GM12878 (cell line): ENCODE measurements around the gene PRR16. TPM values are rescaled to one million over a fixed set of nuclear protein-coding genes. Genes with fewer than 3 reads are reported as not detected.

Source experiments
- ATAC-seq: fragments of 200-7000 bp; cut with Tn5 transposase; 3 replicates; pipeline ENCODE4 v1.9.1; 2020; ENCODE audit warnings: mild to moderate bottlenecking, moderate library complexity
- BruUV-seq: library from RNA; stranded (reverse); fragments of 400-500 nt; replicated peaks from 2 replicates; lab custom pipeline; 2021; lab: Mats Ljungman, UMichigan
- CTCF ChIA-PET: fragments of 300-600 bp; sonication (Branson Sonifier 250); formaldehyde crosslinking; extraction: SDS; loops from one replicate; lab custom pipeline; 2021; ENCODE audit warnings: inconsistent platforms; lab: Yijun Ruan, JAX
- POLR2A ChIA-PET: fragments of 350-600 bp; formaldehyde crosslinking; extraction: SDS; loops from one replicate; lab custom pipeline; 2021; ENCODE audit warnings: inconsistent platforms; lab: Charles Lee
- RAD21 ChIA-PET: fragments of 300-600 bp; sonication (Branson Sonifier 250); formaldehyde crosslinking; loops from one replicate; lab custom pipeline; 2023; ENCODE audit warnings: antibody characterized with exemption; ENCODE audit not compliant: unreplicated experiment; lab: Charles Lee
- SMC1A ChIA-PET: fragments of 300-600 bp; sonication (Branson Sonifier 250); formaldehyde crosslinking; loops from one replicate; lab custom pipeline; 2023; ENCODE audit not compliant: unreplicated experiment, uncharacterized antibody; lab: Charles Lee
- DNase-seq: peaks from one replicate; pipeline ENCODE4 v3.0.0-alpha.2; 2011; ENCODE audit warnings: low read depth, low spot score
- FAIRE-seq: peaks from 3 replicates; lab custom pipeline; 2011; peaks lifted over from hg19 to GRCh38; lab: Jason Lieb, UNC
- H2AFZ ChIP-seq: 2 replicates; pipeline ENCODE4 v1.6.0; 2011; ENCODE audit warnings: low read depth, low read length, control low read depth; ENCODE audit not compliant: control insufficient read depth
- H3K27ac ChIP-seq: 2 replicates; pipeline ENCODE4 v1.5.1; 2011; ENCODE audit warnings: control low read depth; ENCODE audit not compliant: control insufficient read depth, insufficient read depth
- H3K27me3 ChIP-seq, 2 experiments: replicated peaks in 1 of 2; 2 replicates each; pipeline versions ENCODE4 v1.6.0 to v1.6.1; 2011; ENCODE audit warnings: low read length in 1 of 2; ENCODE audit not compliant: control insufficient read depth in 2 of 2, insufficient read depth in 2 of 2
- H3K36me3 ChIP-seq, 2 experiments: 2 replicates each; pipeline ENCODE4 v1.5.1; 2011; ENCODE audit warnings: low read length in 1 of 2; ENCODE audit not compliant: control insufficient read depth in 2 of 2, insufficient read depth in 2 of 2
- H3K4me1 ChIP-seq: 2 replicates; pipeline ENCODE4 v1.6.1; 2011; ENCODE audit warnings: mild to moderate bottlenecking, low read length, moderate library complexity, mixed read lengths; ENCODE audit not compliant: control insufficient read depth, insufficient read depth
- H3K4me2 ChIP-seq: 2 replicates; pipeline ENCODE4 v1.6.0; 2011; ENCODE audit warnings: control low read depth; ENCODE audit not compliant: control insufficient read depth, insufficient read depth
- H3K4me3 ChIP-seq: fragments of 200-600 bp; sonication (generic); 2 replicates; pipeline ENCODE4 v1.5.1; 2016
- H3K79me2 ChIP-seq: 2 replicates; pipeline ENCODE4 v1.6.0; 2011; ENCODE audit warnings: low read length; ENCODE audit not compliant: control insufficient read depth, insufficient read depth
- H3K9ac ChIP-seq: 2 replicates; pipeline ENCODE4 v1.8.0; 2011; ENCODE audit warnings: low read length, control low read depth, mixed read lengths; ENCODE audit not compliant: control insufficient read depth, insufficient read depth
- H3K9me3 ChIP-seq: replicated peaks from 3 replicates; pipeline ENCODE4 v1.5.1; 2011; ENCODE audit warnings: mild to moderate bottlenecking, low read length; ENCODE audit not compliant: control insufficient read depth, insufficient read depth
- H4K20me1 ChIP-seq: 2 replicates; pipeline ENCODE4 v1.6.0; 2011; ENCODE audit not compliant: control insufficient read depth, insufficient read depth
- ASH2L ChIP-seq: fragments of 300-600, 200-600 bp; sonication (generic); IDR thresholded peaks from 2 replicates; pipeline ENCODE4 v1.6.1; 2017; ENCODE audit warnings: low read depth, mild to moderate bottlenecking, borderline replicate concordance
- BRCA1 ChIP-seq: IDR thresholded peaks from 2 replicates; pipeline ENCODE4 v1.6.1; 2011; ENCODE audit warnings: low read depth, low read length, improper control_type of control experiment
- CBX3 ChIP-seq: fragments of 200-600 bp; sonication (generic); IDR thresholded peaks from 2 replicates; pipeline ENCODE4 v1.6.1; 2016; ENCODE audit warnings: low read depth, borderline replicate concordance
- CHD4 ChIP-seq: fragments of 200-600 bp; sonication (generic); IDR thresholded peaks from 2 replicates; pipeline ENCODE4 v1.6.1; 2016; ENCODE audit warnings: mild to moderate bottlenecking
- CREM ChIP-seq: IDR thresholded peaks from 2 replicates; pipeline ENCODE4 v1.6.1; 2014; ENCODE audit warnings: antibody characterized with exemption, low read depth
- DPF2 ChIP-seq: fragments of 450-650 bp; IDR thresholded peaks from 2 replicates; pipeline ENCODE4 v1.6.1; 2017; ENCODE audit warnings: mild to moderate bottlenecking
- ETV6 ChIP-seq, 2 experiments: fragments of 450-650 bp in 1 of 2; IDR thresholded peaks in 1 of 2; conservative IDR thresholded peaks in 1 of 2; 2 replicates each; pipeline ENCODE4 v1.6.1; 2014; ENCODE audit warnings: antibody characterized with exemption in 1 of 2, borderline replicate concordance in 1 of 2, low read depth in 1 of 2, mild to moderate bottlenecking in 1 of 2, moderate library complexity in 1 of 2
- FOXK2 ChIP-seq: fragments of 450-650 bp; IDR thresholded peaks from 2 replicates; pipeline ENCODE4 v1.6.1; 2017; ENCODE audit warnings: mild to moderate bottlenecking, moderate library complexity
- FOXM1 ChIP-seq: IDR thresholded peaks from 2 replicates; pipeline ENCODE4 v1.6.1; 2012; ENCODE audit warnings: low read depth, mild to moderate bottlenecking, inconsistent platforms, low read length, moderate library complexity
- MEF2A ChIP-seq: IDR thresholded peaks from 2 replicates; pipeline ENCODE4 v1.6.1; 2011; ENCODE audit warnings: low read depth, mild to moderate bottlenecking, low read length, moderate library complexity; ENCODE audit not compliant: insufficient read depth
- MYB ChIP-seq: fragments of 150-350 bp; IDR thresholded peaks from 2 replicates; pipeline ENCODE4 v1.6.1; 2014; ENCODE audit warnings: mild to moderate bottlenecking, low read depth, low read length, borderline replicate concordance
- NR2C1 ChIP-seq: fragments of 450-650 bp; IDR thresholded peaks from 2 replicates; pipeline ENCODE4 v1.6.1; 2017; ENCODE audit warnings: antibody characterized with exemption, mild to moderate bottlenecking, moderate library complexity
- PML ChIP-seq: IDR thresholded peaks from 2 replicates; pipeline ENCODE4 v1.6.1; 2012; ENCODE audit warnings: low read length, inconsistent platforms
- POLR2AphosphoS2 ChIP-seq: IDR thresholded peaks from 2 replicates; pipeline ENCODE4 v1.6.1; 2011; ENCODE audit warnings: low read depth, mild to moderate bottlenecking, low read length, improper control_type of control experiment, moderate library complexity
- RUNX3 ChIP-seq: IDR thresholded peaks from 2 replicates; pipeline ENCODE4 v1.6.1; 2012; ENCODE audit warnings: low read length, inconsistent platforms
- SIX5 ChIP-seq: IDR thresholded peaks from 2 replicates; pipeline ENCODE4 v1.6.1; 2011; ENCODE audit warnings: mild to moderate bottlenecking, low read depth, low read length, moderate library complexity; ENCODE audit not compliant: severe bottlenecking
- in situ Hi-C: fragments of 300-500 bp; cut with MboI; formaldehyde crosslinking; loops from 9 replicates; pipeline ENCODE4 v1.14.3; 2018; ENCODE audit warnings: mixed read lengths
- intact Hi-C: fragments of 100-400 bp; cut with micrococcal nuclease; formaldehyde crosslinking; loops from one replicate; pipeline ENCODE4 v1.14.2; 2022; ENCODE audit not compliant: unreplicated experiment
- polyA plus RNA-seq, 11 experiments: library from polyadenylated mRNA; depleted of rRNA in 4 of 11; unstranded in 6 of 11; stranded (reverse) in 5 of 11; fragments of >200 nt; fragmentation: Nextera tagmentation in 4 of 11; fragmentation: Illumina TruSeq in 1 of 11; extraction: Ambion mirVana in 4 of 11; extraction: Trizol in 1 of 11; gene quantifications; 1 replicate in 1 of 11; 2 replicates in 10 of 11; pipeline versions ENCODE4 v1.2.1 to v1.2.3, GENCODE V29; 2011 to 2016; ENCODE audit warnings: inconsistent platforms in 2 of 11, missing spikeins in 2 of 11, low read depth in 1 of 11
- total RNA-seq, 4 experiments: library from RNA; depleted of rRNA in 3 of 4; stranded (reverse); fragments of >200 nt in 3 of 4; fragmentation: Illumina TruSeq in 1 of 4; extraction: Trizol in 1 of 4; gene quantifications; 2 replicates each; pipeline versions ENCODE4 v1.2.1 to v1.2.3, GENCODE V29; 2013 to 2021
- TF ChIP-seq, protein P1 (sequence below): IDR thresholded peaks from 2 replicates; pipeline ENCODE4 v1.6.1; 2012; ENCODE audit warnings: low read depth, low read length, improper control_type of control experiment
- TF ChIP-seq, protein P2 (sequence below): IDR thresholded peaks from 2 replicates; pipeline ENCODE4 v1.6.1; 2012; ENCODE audit warnings: low read depth, low read length, improper control_type of control experiment
- TF ChIP-seq, protein P3 (sequence below): IDR thresholded peaks from 2 replicates; pipeline ENCODE4 v1.6.1; 2011; ENCODE audit warnings: low read depth, low read length, improper control_type of control experiment, borderline replicate concordance
- TF ChIP-seq, protein P4 (sequence below): IDR thresholded peaks from 2 replicates; pipeline ENCODE4 v1.6.1; 2012; ENCODE audit warnings: low read length, inconsistent platforms

PRR16 gene
- total and polyA plus RNA-seq, 10 of the 15 experiments (the other 5 are each of a cell fraction or from before 2014, with no cell fraction given): not detected

DNA sequence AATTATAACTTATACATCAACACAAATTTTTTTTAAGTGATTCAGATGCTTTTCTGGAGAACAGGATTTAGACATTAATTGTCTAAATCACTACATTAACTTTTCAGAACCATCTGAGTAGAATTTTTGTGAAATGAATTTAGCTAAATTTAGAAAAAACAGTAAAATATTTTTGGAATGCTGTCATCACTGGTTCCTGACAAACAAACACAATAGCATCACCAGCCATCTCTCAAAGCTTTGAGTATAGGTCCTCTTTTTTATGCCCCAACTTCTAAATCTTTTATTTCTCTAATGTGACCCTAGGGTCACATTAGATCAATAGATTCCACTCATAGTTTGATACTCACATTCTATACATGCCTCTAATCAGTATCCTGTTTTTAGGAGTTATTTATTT, 104.6 kb downstream of the PRR16 start:
- no peaks in the 10 kb centered on the region for H4K20me1 ChIP-seq
- no peak for ATAC-seq
- no peaks in the 10 kb centered on the region for H3K79me2 ChIP-seq
- H3K9me3 ChIP-seq: no peaks in the 10 kb centered on the region
- ChIA-PET POLR2A (no interaction called here), CTCF (no interaction called here), SMC1A (interaction anchor here (0.6 kb wide), 1 partner anchor 550 kb away, joined by 3 read pairs; no protein-coding TSS in a partner anchor), RAD21 (no interaction called here)
- in situ Hi-C loops: no loop called here
- H3K27me3 ChIP-seq: no peaks in the 10 kb centered on the region
- H3K36me3 ChIP-seq: no peaks in the 10 kb centered on the region
- intact Hi-C loops: no loop called here
- no peak overlapping the region for H2AFZ ChIP-seq
- no peak for TF ChIP-seq ETV6 (conservative IDR thresholded peaks at IDR 0.05 in 1 of 2, IDR thresholded peaks at IDR 0.05 in 1 of 2; ENCODE audit: borderline replicate concordance in 1 of 2, low read depth in 1 of 2)
- TF ChIP-seq, protein P1, sequence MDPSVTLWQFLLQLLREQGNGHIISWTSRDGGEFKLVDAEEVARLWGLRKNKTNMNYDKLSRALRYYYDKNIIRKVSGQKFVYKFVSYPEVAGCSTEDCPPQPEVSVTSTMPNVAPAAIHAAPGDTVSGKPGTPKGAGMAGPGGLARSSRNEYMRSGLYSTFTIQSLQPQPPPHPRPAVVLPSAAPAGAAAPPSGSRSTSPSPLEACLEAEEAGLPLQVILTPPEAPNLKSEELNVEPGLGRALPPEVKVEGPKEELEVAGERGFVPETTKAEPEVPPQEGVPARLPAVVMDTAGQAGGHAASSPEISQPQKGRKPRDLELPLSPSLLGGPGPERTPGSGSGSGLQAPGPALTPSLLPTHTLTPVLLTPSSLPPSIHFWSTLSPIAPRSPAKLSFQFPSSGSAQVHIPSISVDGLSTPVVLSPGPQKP: no peak
- TF ChIP-seq, protein P2, sequence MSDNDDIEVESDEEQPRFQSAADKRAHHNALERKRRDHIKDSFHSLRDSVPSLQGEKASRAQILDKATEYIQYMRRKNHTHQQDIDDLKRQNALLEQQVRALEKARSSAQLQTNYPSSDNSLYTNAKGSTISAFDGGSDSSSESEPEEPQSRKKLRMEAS: no peak
- TF ChIP-seq RUNX3: no peak
- TF ChIP-seq, protein P3, sequence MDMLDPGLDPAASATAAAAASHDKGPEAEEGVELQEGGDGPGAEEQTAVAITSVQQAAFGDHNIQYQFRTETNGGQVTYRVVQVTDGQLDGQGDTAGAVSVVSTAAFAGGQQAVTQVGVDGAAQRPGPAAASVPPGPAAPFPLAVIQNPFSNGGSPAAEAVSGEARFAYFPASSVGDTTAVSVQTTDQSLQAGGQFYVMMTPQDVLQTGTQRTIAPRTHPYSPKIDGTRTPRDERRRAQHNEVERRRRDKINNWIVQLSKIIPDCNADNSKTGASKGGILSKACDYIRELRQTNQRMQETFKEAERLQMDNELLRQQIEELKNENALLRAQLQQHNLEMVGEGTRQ: no peak
- no peak for TF ChIP-seq FOXK2
- TF ChIP-seq, protein P4, sequence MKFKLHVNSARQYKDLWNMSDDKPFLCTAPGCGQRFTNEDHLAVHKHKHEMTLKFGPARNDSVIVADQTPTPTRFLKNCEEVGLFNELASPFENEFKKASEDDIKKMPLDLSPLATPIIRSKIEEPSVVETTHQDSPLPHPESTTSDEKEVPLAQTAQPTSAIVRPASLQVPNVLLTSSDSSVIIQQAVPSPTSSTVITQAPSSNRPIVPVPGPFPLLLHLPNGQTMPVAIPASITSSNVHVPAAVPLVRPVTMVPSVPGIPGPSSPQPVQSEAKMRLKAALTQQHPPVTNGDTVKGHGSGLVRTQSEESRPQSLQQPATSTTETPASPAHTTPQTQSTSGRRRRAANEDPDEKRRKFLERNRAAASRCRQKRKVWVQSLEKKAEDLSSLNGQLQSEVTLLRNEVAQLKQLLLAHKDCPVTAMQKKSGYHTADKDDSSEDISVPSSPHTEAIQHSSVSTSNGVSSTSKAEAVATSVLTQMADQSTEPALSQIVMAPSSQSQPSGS: no peak
- TF ChIP-seq CBX3: no peak
- no peak for TF ChIP-seq SIX5
- no peak for TF ChIP-seq CHD4
- TF ChIP-seq MEF2A: no peak
- no peak for TF ChIP-seq PML
- TF ChIP-seq CREM: no peak
- no peak for TF ChIP-seq BRCA1
- TF ChIP-seq DPF2: no peak
- TF ChIP-seq FOXM1: no peak
- no peak for TF ChIP-seq NR2C1
- no peak for TF ChIP-seq MYB
- no peak for TF ChIP-seq ASH2L
- no peak for TF ChIP-seq POLR2AphosphoS2
- DNase-seq: no peak
- H3K4me3 ChIP-seq: no peak overlapping the region
- H3K4me2 ChIP-seq: no peak overlapping the region
- no peak overlapping the region for H3K9ac ChIP-seq
- FAIRE-seq: no peak
- no TSS peak for BruUV-seq
- no peaks in the 10 kb centered on the region for H3K4me1 ChIP-seq
- no peak overlapping the region for H3K27ac ChIP-seq
